Measurements from ENCODE around the gene AMER1.

Gene AMER1

DNA sequence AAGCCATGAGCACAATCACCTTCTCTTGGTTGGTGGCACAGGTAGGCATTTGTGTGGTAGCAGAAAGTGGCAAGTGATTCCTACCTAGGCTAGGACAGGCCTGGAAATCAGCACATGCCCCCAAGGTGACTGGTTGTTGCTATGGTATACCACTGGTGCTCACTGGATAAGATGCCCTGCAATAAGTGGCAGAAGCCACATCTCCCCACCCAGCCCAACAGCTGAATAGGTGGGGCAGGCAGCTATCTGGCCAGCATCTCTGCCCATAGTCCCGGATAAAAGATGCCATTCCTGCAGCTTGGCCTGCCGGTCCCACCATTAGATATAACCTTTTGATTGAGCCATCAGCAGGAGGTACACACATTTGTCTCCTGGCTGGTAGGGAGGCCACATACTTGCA is 21.1 kb downstream of the AMER1 start:
- DNase-seq (ENCODE audit: low read depth), result no peak

DNA sequence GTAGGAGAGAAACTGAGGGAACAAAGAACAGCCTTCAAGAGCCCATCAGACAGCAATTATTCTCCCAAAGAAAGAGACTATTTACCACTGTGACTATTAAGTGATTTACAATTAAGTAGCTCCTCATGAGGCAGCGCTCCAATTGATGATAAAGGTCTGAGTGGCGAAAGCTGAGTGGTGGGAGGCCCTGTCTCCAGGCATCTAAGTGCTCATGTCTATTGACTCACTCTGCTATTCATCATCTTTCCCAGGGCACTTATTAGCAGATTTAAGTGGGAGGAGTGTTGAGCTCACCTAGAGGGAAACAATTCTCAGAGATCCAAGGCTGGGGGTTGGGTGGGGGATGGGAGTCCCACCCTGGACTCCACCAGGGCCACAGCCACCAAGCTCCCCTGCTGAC is 23.3 kb downstream of the AMER1 start:
- no peak for DNase-seq (ENCODE audit: low read depth)

DNA sequence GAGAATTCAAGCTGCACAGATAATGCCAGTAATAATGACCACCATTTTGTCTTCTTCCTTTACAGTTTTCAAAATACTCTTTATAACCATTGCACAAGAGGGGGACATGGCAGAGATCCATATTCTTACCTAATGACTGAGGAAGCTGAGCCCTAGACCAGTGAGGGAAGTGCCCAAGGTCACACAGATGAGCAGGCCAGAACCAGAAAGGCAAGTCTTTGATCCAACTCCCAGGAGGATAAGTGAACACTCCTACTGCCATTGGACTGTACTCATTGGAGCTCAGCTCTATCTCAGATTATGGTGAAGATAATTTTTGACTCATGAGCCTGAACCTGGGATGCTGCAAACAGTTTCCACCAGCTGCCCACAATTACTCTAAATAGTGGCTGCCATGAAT is 28.6 kb downstream of the AMER1 start:
- no peak for DNase-seq (ENCODE audit: low read depth)

DNA sequence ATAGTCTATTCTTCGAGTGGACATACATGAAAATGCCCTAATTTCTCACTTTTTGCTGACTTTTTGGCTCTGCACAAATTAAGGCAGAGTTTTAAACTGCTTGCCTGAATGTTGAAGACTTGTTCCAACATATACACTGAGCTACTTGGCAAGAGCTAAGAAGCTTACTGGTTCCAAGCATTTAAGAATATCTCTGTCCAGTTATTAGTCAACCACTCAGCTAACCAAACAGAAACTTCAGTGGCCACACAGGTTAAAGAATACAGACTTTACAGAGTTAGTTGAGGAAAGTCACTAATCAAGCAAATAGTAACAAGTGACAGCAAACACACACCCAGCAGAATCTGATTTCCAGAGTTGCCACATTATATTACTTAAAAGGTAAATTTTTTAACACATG is 35.5 kb downstream of the AMER1 start:
- no peak for DNase-seq (ENCODE audit: low read depth)

DNA sequence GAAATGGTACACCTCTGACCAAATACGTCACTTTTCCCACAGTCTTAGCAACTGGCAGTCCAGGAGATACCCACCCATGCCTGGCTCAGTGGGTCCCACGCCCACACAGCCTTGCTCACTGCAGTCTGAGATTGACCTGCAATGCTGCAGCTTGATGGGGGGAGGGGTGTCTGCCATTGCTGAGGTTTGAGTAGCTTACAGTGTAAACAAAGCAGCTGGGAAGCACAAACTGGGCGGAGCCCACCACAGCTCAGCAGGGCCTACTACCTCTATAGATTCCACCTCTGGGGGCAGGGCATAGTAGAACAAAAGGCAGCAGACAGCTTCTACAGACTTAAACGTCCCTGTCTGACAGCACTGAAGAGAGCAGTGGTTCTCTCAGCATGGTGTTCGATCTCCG is 52.7 kb downstream of the AMER1 start:
- DNase-seq (ENCODE audit: low read depth), result no peak

DNA sequence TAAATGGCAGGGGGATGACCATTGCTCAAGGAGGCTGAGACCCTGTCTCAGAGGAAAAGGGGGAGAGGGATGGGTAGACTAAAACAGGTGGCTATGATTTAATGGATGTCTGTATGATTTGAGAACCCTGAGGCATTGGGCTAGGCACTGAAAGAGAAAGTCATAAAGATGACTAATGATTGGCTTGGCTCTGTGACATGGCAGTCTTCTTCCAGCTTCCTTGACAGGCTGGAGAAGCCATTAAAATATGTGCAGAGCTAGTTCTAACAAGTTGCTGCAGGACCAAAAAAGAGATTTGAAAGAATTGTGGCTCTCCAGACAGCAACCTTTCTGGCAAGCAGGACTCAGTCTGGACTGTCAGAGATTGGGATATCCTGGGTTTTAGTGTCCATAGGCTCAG is 53.6 kb downstream of the AMER1 start:
- no peak for DNase-seq (ENCODE audit: low read depth)

DNA sequence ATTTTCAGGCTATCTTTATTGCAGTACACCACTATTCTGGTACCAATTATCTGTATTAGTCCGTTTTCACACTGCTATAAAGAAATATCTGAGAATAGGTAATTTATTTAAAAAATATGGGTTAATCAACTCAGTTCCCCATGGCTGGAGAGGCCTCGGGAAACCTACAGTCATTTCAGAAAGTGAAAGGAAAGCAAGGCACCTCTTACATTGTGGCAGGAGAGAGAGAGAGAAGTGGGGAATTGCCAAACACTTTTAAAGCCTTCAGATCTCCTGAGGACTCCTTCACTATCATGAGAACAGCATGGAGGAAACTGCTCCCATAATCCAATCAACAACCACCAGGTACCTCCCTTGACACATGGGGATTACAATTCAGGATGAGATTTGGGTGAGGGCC is 54.7 kb downstream of the AMER1 start:
- no peak for DNase-seq (ENCODE audit: low read depth)
